Panc1 (cell line): ENCODE measurements around the gene ETNK2. TPM values are rescaled to one million over a fixed set of nuclear protein-coding genes. Genes with fewer than 3 reads are reported as not detected.

Experiments used
- ATAC-seq: fragments of 200-7000 bp; cut with Tn5 transposase; 2 replicates; pipeline ENCODE4 v1.9.1; 2020; ENCODE audit warnings: mild to moderate bottlenecking, moderate library complexity
- BruUV-seq: library from RNA; stranded (reverse); fragments of 400-500 nt; replicated peaks from 2 replicates; lab custom pipeline; 2021; lab: Mats Ljungman, UMichigan
- CTCF ChIA-PET: fragments of 300-600 bp; sonication (Branson Sonifier 250); formaldehyde crosslinking; loops from one replicate; lab custom pipeline; 2022; ENCODE audit warnings: antibody characterized with exemption; lab: Charles Lee
- POLR2A ChIA-PET: fragments of 300-600 bp; sonication (Branson Sonifier 250); formaldehyde crosslinking; loops from one replicate; lab custom pipeline; 2022; ENCODE audit warnings: antibody characterized with exemption; lab: Charles Lee
- DNase-seq: peaks from one replicate; pipeline ENCODE4 v3.0.0-alpha.2; 2010; ENCODE audit warnings: low read depth, low spot score
- H3K27ac ChIP-seq: 2 replicates; pipeline ENCODE4 v1.5.1; 2011; ENCODE audit warnings: mild to moderate bottlenecking, low read length, inconsistent platforms
- H3K27me3 ChIP-seq: fragments of 200-500 bp; sonication (Bioruptor generic); 2 replicates; pipeline ENCODE4 v1.6.0; 2014; ENCODE audit warnings: low read length, inconsistent platforms; ENCODE audit not compliant: control insufficient read depth, insufficient read depth
- H3K36me3 ChIP-seq: fragments of 200-500 bp; sonication (Bioruptor generic); 2 replicates; pipeline ENCODE4 v1.5.1; 2014; ENCODE audit warnings: inconsistent platforms, mild to moderate bottlenecking, low read length, moderate library complexity; ENCODE audit not compliant: control insufficient read depth, insufficient read depth
- H3K4me1 ChIP-seq: 2 replicates; pipeline ENCODE4 v1.5.1; 2011; ENCODE audit warnings: inconsistent platforms, mild to moderate bottlenecking, low read length, moderate library complexity; ENCODE audit not compliant: control insufficient read depth, insufficient read depth
- H3K4me3 ChIP-seq, 2 experiments: 2 replicates each; pipeline ENCODE4 v1.5.1; 2011 to 2012; ENCODE audit warnings: low read depth in 2 of 2, low read length in 2 of 2, mild to moderate bottlenecking in 2 of 2, inconsistent platforms in 1 of 2, moderate library complexity in 1 of 2
- H3K9me3 ChIP-seq: fragments of 200-500 bp; sonication (Bioruptor generic); 2 replicates; pipeline ENCODE4 v1.5.1; 2014; ENCODE audit warnings: low read depth, mild to moderate bottlenecking, inconsistent platforms, low read length, moderate library complexity; ENCODE audit not compliant: control insufficient read depth, insufficient read depth
- POLR2AphosphoS5 ChIP-seq: IDR thresholded peaks from 2 replicates; pipeline ENCODE4 v1.6.1; 2012; ENCODE audit warnings: mild to moderate bottlenecking, low read depth, low read length, moderate library complexity
- SIN3A ChIP-seq: IDR thresholded peaks from 2 replicates; pipeline ENCODE4 v1.6.1; 2012; ENCODE audit warnings: low read depth, mild to moderate bottlenecking, low read length, moderate library complexity, borderline replicate concordance; ENCODE audit not compliant: insufficient read depth
- TCF7L2 ChIP-seq: IDR thresholded peaks from 2 replicates; pipeline ENCODE4 v1.6.1; 2011; ENCODE audit warnings: mild to moderate bottlenecking, low read depth, low read length, inconsistent platforms
- in situ Hi-C: cut with HindIII; loops from 2 replicates; pipeline ENCODE4 v1.10.0; 2016; ENCODE audit warnings: low sequenced_read_pairs, low pct_unique_long_range_greater_than_20kb
- intact Hi-C: fragments of 100-400 bp; cut with micrococcal nuclease; formaldehyde crosslinking; loops from one replicate; pipeline ENCODE4 v1.10.0; 2022; ENCODE audit not compliant: unreplicated experiment
- total RNA-seq: library from RNA; stranded (reverse); gene quantifications from one replicate; pipeline ENCODE4 v1.2.1, GENCODE V29; 2021; ENCODE audit not compliant: unreplicated experiment
- TF ChIP-seq, protein P1 (sequence below): fragments of 450-650 bp; IDR thresholded peaks from 2 replicates; pipeline ENCODE4 v1.5.1; 2017; ENCODE audit warnings: mild to moderate bottlenecking
- TF ChIP-seq, protein P2 (sequence below), 2 experiments: IDR thresholded peaks; 2 replicates each; pipeline ENCODE4 v1.6.1; 2011 to 2012; ENCODE audit warnings: low read depth in 2 of 2, control low read depth in 1 of 2, low read length in 1 of 2, mild to moderate bottlenecking in 1 of 2, moderate library complexity in 1 of 2; ENCODE audit not compliant: insufficient read depth in 1 of 2

The ETNK2 gene
- total RNA-seq, 1 experiment from 2014 or later, result 6.7 TPM

DNA sequence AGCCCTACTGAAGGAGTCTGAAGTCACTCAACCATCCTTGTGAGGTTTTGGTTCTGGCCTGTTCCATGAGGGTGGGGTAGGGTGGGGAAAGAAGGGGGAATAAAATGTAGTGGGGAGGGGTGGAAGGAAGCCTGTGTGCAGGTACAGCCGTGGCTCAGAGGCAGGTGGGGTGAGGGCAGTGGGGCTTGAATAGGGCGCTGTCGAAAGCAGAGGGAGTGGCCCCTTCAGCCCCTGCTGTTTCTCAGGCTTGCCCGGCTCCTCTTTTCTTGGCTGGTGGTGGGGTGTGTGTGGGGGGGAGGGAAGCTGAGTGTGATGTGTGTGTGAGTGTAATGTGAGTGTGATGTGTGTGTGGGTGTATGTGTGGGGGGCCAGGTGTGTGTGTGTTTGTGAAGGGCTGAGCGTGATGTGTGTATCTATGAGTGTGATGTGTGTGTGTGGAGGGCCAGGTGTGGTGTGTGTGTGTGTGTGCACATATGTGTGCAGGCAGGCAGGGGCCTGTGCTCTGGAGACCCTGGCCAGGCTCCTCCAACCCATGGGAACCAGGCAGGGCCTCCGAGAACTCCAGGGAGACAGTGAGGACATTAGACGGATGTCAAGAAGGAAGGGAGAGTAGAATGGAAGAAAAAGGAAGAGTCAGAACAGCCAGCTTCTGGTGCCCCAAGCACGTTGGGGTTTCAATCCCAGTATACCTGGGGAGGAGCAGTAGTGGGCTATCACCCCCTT, 69.9 kb downstream of the ETNK2 start:
- Histone ChIP-seq H3K27me3 (no peaks in the 10 kb centered on the region), H3K36me3 (no peaks in the 10 kb centered on the region), H3K4me3 (no peak overlapping the region), H3K4me1 (peaks cover 72% of the 10 kb centered on the region), H3K27ac (peak overlapping the region; percentile 73), H3K9me3 (no peaks in the 10 kb centered on the region)
- intact Hi-C loops, result no loop called here
- POLR2A ChIA-PET, result interaction anchor here (0.7 kb wide), 1 partner anchor 72 kb away, joined by 4 read pairs; no protein-coding TSS in a partner anchor
- in situ Hi-C loops, result no loop called here
- BruUV-seq, result TSS peak; percentile 62
- DNase-seq (no peak), ATAC-seq (no peak)
- CTCF ChIA-PET, result no interaction called here
- TF ChIP-seq POLR2AphosphoS5, result no peak

DNA sequence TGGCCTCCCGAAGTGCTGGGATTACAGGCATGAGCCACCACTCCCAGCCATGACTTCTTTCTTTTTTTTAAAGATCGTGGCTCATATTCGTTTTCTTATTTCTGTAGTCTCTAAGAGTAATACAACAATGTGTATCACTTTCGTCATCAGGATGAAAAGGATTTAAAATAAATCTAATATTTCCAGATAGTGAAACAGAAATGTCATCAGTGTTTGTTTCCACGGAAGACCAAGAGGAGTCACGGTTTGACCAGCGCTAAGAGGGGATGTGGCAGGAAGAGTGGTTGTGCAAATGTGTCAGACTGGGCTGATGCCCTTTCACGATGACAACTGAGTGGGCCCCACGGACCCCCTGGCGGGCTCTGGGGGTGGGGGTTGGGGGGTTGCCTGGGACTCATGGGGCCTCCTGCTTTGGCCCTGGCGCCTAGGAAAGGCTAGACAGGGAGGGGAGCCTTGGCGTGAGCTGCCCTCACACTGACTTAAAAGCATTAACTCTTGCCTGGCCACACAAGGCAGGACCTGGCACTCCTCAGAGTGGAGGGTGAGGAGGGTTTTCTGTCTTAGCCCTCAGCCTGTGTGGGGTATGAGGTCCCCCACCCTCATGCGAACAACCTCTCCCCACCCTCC, 70.6 kb downstream of the ETNK2 start:
- intact Hi-C loops, result no loop called here
- BruUV-seq, result no TSS peak
- no peak overlapping the region for H3K4me3 ChIP-seq
- TF ChIP-seq, protein P1, sequence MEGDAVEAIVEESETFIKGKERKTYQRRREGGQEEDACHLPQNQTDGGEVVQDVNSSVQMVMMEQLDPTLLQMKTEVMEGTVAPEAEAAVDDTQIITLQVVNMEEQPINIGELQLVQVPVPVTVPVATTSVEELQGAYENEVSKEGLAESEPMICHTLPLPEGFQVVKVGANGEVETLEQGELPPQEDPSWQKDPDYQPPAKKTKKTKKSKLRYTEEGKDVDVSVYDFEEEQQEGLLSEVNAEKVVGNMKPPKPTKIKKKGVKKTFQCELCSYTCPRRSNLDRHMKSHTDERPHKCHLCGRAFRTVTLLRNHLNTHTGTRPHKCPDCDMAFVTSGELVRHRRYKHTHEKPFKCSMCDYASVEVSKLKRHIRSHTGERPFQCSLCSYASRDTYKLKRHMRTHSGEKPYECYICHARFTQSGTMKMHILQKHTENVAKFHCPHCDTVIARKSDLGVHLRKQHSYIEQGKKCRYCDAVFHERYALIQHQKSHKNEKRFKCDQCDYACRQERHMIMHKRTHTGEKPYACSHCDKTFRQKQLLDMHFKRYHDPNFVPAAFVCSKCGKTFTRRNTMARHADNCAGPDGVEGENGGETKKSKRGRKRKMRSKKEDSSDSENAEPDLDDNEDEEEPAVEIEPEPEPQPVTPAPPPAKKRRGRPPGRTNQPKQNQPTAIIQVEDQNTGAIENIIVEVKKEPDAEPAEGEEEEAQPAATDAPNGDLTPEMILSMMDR, result no peak
- TF ChIP-seq POLR2AphosphoS5 (no peak), TCF7L2 (no peak), SIN3A (no peak)
- TF ChIP-seq, protein P2, sequence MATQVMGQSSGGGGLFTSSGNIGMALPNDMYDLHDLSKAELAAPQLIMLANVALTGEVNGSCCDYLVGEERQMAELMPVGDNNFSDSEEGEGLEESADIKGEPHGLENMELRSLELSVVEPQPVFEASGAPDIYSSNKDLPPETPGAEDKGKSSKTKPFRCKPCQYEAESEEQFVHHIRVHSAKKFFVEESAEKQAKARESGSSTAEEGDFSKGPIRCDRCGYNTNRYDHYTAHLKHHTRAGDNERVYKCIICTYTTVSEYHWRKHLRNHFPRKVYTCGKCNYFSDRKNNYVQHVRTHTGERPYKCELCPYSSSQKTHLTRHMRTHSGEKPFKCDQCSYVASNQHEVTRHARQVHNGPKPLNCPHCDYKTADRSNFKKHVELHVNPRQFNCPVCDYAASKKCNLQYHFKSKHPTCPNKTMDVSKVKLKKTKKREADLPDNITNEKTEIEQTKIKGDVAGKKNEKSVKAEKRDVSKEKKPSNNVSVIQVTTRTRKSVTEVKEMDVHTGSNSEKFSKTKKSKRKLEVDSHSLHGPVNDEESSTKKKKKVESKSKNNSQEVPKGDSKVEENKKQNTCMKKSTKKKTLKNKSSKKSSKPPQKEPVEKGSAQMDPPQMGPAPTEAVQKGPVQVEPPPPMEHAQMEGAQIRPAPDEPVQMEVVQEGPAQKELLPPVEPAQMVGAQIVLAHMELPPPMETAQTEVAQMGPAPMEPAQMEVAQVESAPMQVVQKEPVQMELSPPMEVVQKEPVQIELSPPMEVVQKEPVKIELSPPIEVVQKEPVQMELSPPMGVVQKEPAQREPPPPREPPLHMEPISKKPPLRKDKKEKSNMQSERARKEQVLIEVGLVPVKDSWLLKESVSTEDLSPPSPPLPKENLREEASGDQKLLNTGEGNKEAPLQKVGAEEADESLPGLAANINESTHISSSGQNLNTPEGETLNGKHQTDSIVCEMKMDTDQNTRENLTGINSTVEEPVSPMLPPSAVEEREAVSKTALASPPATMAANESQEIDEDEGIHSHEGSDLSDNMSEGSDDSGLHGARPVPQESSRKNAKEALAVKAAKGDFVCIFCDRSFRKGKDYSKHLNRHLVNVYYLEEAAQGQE (IDR thresholded peaks at IDR 0.05; ENCODE audit: insufficient read depth in 1 of 2, low read depth in 2 of 2, low read length in 1 of 2), result no peak
- no peaks in the 10 kb centered on the region for H3K9me3 ChIP-seq
- peak overlapping the region; percentile 56 for H3K27ac ChIP-seq
- no peaks in the 10 kb centered on the region for H3K27me3 ChIP-seq
- ChIA-PET POLR2A (interaction anchor here (0.7 kb wide), 1 partner anchor 71 kb away, joined by 4 read pairs; no protein-coding TSS in a partner anchor), CTCF (no interaction called here)
- peaks cover 78% of the 10 kb centered on the region for H3K4me1 ChIP-seq
- no peaks in the 10 kb centered on the region for H3K36me3 ChIP-seq
- DNase-seq (no peak), ATAC-seq (no peak)
- in situ Hi-C loops, result no loop called here

Other genes with a start within 250 kb of the ETNK2 start
- 53.0 TPM for gene SOX13, start 78.9 kb downstream of the ETNK2 start, total RNA-seq
- not detected for gene REN, start 14.3 kb upstream of the ETNK2 start, total RNA-seq
- not detected for gene KISS1, start 44.4 kb upstream of the ETNK2 start, total RNA-seq
- gene GOLT1A, start 61.9 kb upstream of the ETNK2 start, total RNA-seq, result 0.49 TPM
- gene PLEKHA6, start 207.9 kb upstream of the ETNK2 start, total RNA-seq, result 5.5 TPM